T-cell (primary cell): ENCODE results near the gene METAP1. TPM values are rescaled to one million over a fixed set of nuclear protein-coding genes. Genes with fewer than 3 reads are reported as not detected.
"Not testable (repeated sequence)": the region's sequence is repeated elsewhere in the genome, so short reads cannot be mapped to it uniquely, and the experiment has no call there.

Experiments used
- ATAC-seq, 4 experiments: fragments of 200-7000 bp in 3 of 4; fragments of 150-1000 bp in 1 of 4; cut with Tn5 transposase; replicated peaks in 1 of 4; 1 replicate in 3 of 4; 2 replicates in 1 of 4; pipeline ENCODE4 v1.10.0; 2021; ENCODE audit warnings: moderate library complexity in 3 of 4, mild to moderate bottlenecking in 2 of 4, moderate number of reproducible peaks in 1 of 4
- CTCF ChIA-PET, 2 donors: fragments of 300-600 bp; sonication (Branson Sonifier 250); formaldehyde crosslinking; loops; one replicate each; lab custom pipeline; 2022; ENCODE audit warnings: antibody characterized with exemption in 2 of 2; lab: Charles Lee
- POLR2A ChIA-PET, 2 donors: fragments of 300-600 bp; sonication (Branson Sonifier 250); formaldehyde crosslinking; loops; one replicate each; lab custom pipeline; 2022; ENCODE audit warnings: antibody characterized with exemption in 2 of 2; lab: Charles Lee
- DNase-seq, 35 experiments: peaks; one replicate each; pipeline versions ENCODE4 v3.0.0 to v3.0.0-alpha.2; 2013 to 2023
- H3K27ac ChIP-seq: one replicate; pipeline ENCODE4 v1.5.1; 2013; ENCODE audit warnings: low read length
- H3K27me3 ChIP-seq, 2 experiments: replicated peaks in 1 of 2; 1 replicate in 1 of 2; 2 replicates in 1 of 2; pipeline versions ENCODE4 v1.6.1 to v1.7.0; 2013; ENCODE audit warnings: low read length in 1 of 2, mixed read lengths in 1 of 2; ENCODE audit not compliant: control insufficient read depth in 2 of 2, insufficient read depth in 2 of 2; ENCODE audit errors: extremely low read depth in 1 of 2
- H3K36me3 ChIP-seq, 2 donors: 1 replicate in 1 of 2; 2 replicates in 1 of 2; pipeline versions ENCODE4 v1.6.1 to v1.7.0; 2013; ENCODE audit warnings: low read length in 1 of 2; ENCODE audit not compliant: control insufficient read depth in 2 of 2, insufficient read depth in 1 of 2; ENCODE audit errors: extremely low read depth in 1 of 2
- H3K4me1 ChIP-seq, 2 experiments: 1 replicate in 1 of 2; 2 replicates in 1 of 2; pipeline versions ENCODE4 v1.6.1 to v1.7.0; 2013; ENCODE audit warnings: low read length in 2 of 2, mixed read lengths in 1 of 2; ENCODE audit not compliant: insufficient read depth in 2 of 2, control insufficient read depth in 1 of 2; ENCODE audit errors: extremely low read depth in 1 of 2
- H3K4me3 ChIP-seq, 2 donors: 1 replicate in 1 of 2; 2 replicates in 1 of 2; pipeline versions ENCODE4 v1.5.1 to v1.7.0; 2013; ENCODE audit warnings: mild to moderate bottlenecking in 2 of 2, low read length in 1 of 2, moderate library complexity in 1 of 2; ENCODE audit not compliant: control insufficient read depth in 1 of 2; ENCODE audit errors: extremely low read depth in 1 of 2
- H3K9me3 ChIP-seq: 2 replicates; pipeline ENCODE4 v1.7.0; 2013
- H3K27ac Mint-ChIP-seq, 2 donors: one replicate each; pipeline ENCODE4 v1.8.0; 2020 to 2021; ENCODE audit warnings: mild to moderate bottlenecking in 2 of 2, mixed read lengths in 2 of 2
- H3K27me3 Mint-ChIP-seq, 2 donors: one replicate each; pipeline ENCODE4 v1.8.0; 2021 to 2022; ENCODE audit warnings: mixed read lengths in 2 of 2
- H3K36me3 Mint-ChIP-seq: one replicate; pipeline ENCODE4 v1.8.0; 2021; ENCODE audit warnings: mixed read lengths
- H3K4me1 Mint-ChIP-seq, 3 donors: one replicate each; pipeline ENCODE4 v1.8.0; 2020 to 2022; ENCODE audit warnings: mixed read lengths in 3 of 3, mild to moderate bottlenecking in 1 of 3
- H3K4me3 Mint-ChIP-seq, 3 donors: one replicate each; pipeline ENCODE4 v1.8.0; 2020 to 2022; ENCODE audit warnings: mild to moderate bottlenecking in 3 of 3, mixed read lengths in 3 of 3, moderate library complexity in 3 of 3
- H3K9me3 Mint-ChIP-seq, 3 donors: one replicate each; pipeline ENCODE4 v1.8.0; 2020 to 2022; ENCODE audit warnings: mixed read lengths in 3 of 3
- WGBS: methylation state at CpG from one replicate; pipeline ENCODE4 v1.1.5; 2013; ENCODE audit warnings: missing lambda C conversion rate; ENCODE audit not compliant: insufficient coverage; 5-methylcytosine and 5-hydroxymethylcytosine counted together
- total RNA-seq, 35 experiments: library from RNA in 6 of 35; stranded (reverse) in 6 of 35; fragments of 120-200 nt in 1 of 35; gene quantifications; one replicate each; pipeline versions ENCODE4 v1.2.1 to v1.2.4 and lab custom pipeline; 2013 to 2026

METAP1 gene
- total RNA-seq, 5 donors from 2014 or later (not counting 1 experiment from before 2014, with no cell fraction given) = 32.9 to 39.8 (median 39.2) TPM

- Mint-ChIP-seq H3K27me3 (no peaks in the 10 kb centered on the region), H3K4me1 (peaks cover 5 to 13% (median 6%) of the 10 kb centered on the region in 3 donors), H3K4me3 (no peak overlapping the region), H3K9me3 (no peaks in the 10 kb centered on the region), H3K27ac (no peak overlapping the region), H3K36me3 (peaks cover 47% of the 10 kb centered on the region)
- H3K27me3 ChIP-seq = no peaks in the 10 kb centered on the region
- H3K4me1 ChIP-seq = no peaks in the 10 kb centered on the region
- H3K9me3 ChIP-seq = no peaks in the 10 kb centered on the region
- no peak overlapping the region for H3K27ac ChIP-seq
- CTCF ChIA-PET = interaction anchor here in 1 of 2 donors (0.8 kb wide), 1 partner anchor 22 kb away, joined by 4 read pairs; no protein-coding TSS in a partner anchor
- peaks cover 13 to 96% of the 10 kb centered on the region in 2 donors for H3K36me3 ChIP-seq
- ATAC-seq (no peak), DNase-seq (no peak)
- no peak overlapping the region for H3K4me3 ChIP-seq
- POLR2A ChIA-PET = interaction anchor here in 1 of 2 donors (0.8 kb wide), 1 partner anchor 1913 kb away, joined by 4 read pairs; no protein-coding TSS in a partner anchor
- 100% methylated on average over 2 of the region's 5 CpGs for WGBS
Measured at GRCh38 chr4:99078336-99078735, 82.8 kb downstream of the METAP1 start.

GRCh38 chr4:99078931-99079624, 83.6 kb downstream of the METAP1 start:
- no peaks in the 10 kb centered on the region for H3K27me3 ChIP-seq
- no CpG with 5 or more reads among the region's 5 CpGs for WGBS
- Mint-ChIP-seq H3K27ac (peak overlapping the region in 1 of 2 donors; percentile 47), H3K4me1 (peaks cover 5 to 13% (median 7%) of the 10 kb centered on the region in 3 donors), H3K9me3 (no peaks in the 10 kb centered on the region), H3K36me3 (peaks cover 44% of the 10 kb centered on the region), H3K27me3 (no peaks in the 10 kb centered on the region), H3K4me3 (no peak overlapping the region)
- no peaks in the 10 kb centered on the region for H3K4me1 ChIP-seq
- no peak for ATAC-seq
- POLR2A ChIA-PET = interaction anchor here in 1 of 2 donors (0.5 kb wide), 1 partner anchor 231 kb away, joined by 4 read pairs; no protein-coding TSS in a partner anchor
- H3K36me3 ChIP-seq = peaks cover 13 to 95% of the 10 kb centered on the region in 2 donors
- CTCF ChIA-PET = no interaction called here
- DNase-seq = no peak
- no peak overlapping the region for H3K27ac ChIP-seq
- H3K9me3 ChIP-seq = no peaks in the 10 kb centered on the region
- no peak overlapping the region for H3K4me3 ChIP-seq

GRCh38 chr4:99079625-99080295, 84.2 kb downstream of the METAP1 start:
- H3K27ac Mint-ChIP-seq = no peak overlapping the region
- ChIA-PET CTCF (no interaction called here), POLR2A (interaction anchor here in 1 of 2 donors (0.5 kb wide), 1 partner anchor 232 kb away, joined by 4 read pairs; no protein-coding TSS in a partner anchor)
- DNase-seq (no peak), ATAC-seq (no peak)
- no peaks in the 10 kb centered on the region for H3K27me3 Mint-ChIP-seq
- no peaks in the 10 kb centered on the region for H3K4me1 ChIP-seq
- H3K36me3 Mint-ChIP-seq = peaks cover 41% of the 10 kb centered on the region
- H3K4me3 ChIP-seq = no peak overlapping the region
- H3K4me1 Mint-ChIP-seq = peaks cover 8 to 16% (median 10%) of the 10 kb centered on the region in 3 donors
- H3K4me3 Mint-ChIP-seq = no peak overlapping the region
- peaks cover 13 to 95% of the 10 kb centered on the region in 2 donors for H3K36me3 ChIP-seq
- H3K27ac ChIP-seq = no peak overlapping the region
- no CpG with 5 or more reads among the region's 5 CpGs for WGBS
- no peaks in the 10 kb centered on the region for H3K9me3 Mint-ChIP-seq
- H3K9me3 ChIP-seq = no peaks in the 10 kb centered on the region
- no peaks in the 10 kb centered on the region for H3K27me3 ChIP-seq

GRCh38 chr4:99080869-99081268, 85.3 kb downstream of the METAP1 start:
- CTCF ChIA-PET = interaction anchor here in 1 of 2 donors (0.6 kb wide), 1 partner anchor 937 kb away, joined by 3 read pairs; no protein-coding TSS in a partner anchor
- H3K27ac Mint-ChIP-seq, H3K4me3 ChIP-seq, H3K4me1 ChIP-seq, H3K4me3 Mint-ChIP-seq, POLR2A ChIA-PET, ATAC-seq, H3K9me3 Mint-ChIP-seq, H3K27ac ChIP-seq, H3K27me3 Mint-ChIP-seq, DNase-seq, H3K27me3 ChIP-seq, H3K9me3 ChIP-seq: not testable (repeated sequence)
- WGBS = 60% methylated on average over 1 of the region's 6 CpGs
- Mint-ChIP-seq H3K36me3 (peaks cover 45% of the 10 kb centered on the region), H3K4me1 (peaks cover 18 to 26% (median 19%) of the 10 kb centered on the region in 3 donors)
- peaks cover 13 to 93% of the 10 kb centered on the region in 2 donors for H3K36me3 ChIP-seq

GRCh38 chr4:99082192-99082591, 86.7 kb downstream of the METAP1 start:
- Mint-ChIP-seq H3K36me3 (peaks cover 44% of the 10 kb centered on the region), H3K27me3 (no peaks in the 10 kb centered on the region), H3K4me3 (no peak overlapping the region), H3K9me3 (no peaks in the 10 kb centered on the region), H3K4me1 (peaks cover 27 to 37% (median 28%) of the 10 kb centered on the region in 3 donors), H3K27ac (no peak overlapping the region)
- Histone ChIP-seq H3K36me3 (peaks cover 5 to 80% of the 10 kb centered on the region in 2 donors), H3K27ac (no peak overlapping the region), H3K9me3 (no peaks in the 10 kb centered on the region), H3K4me1 (peaks cover 0 to 14% of the 10 kb centered on the region in 2 experiments), H3K4me3 (no peak overlapping the region), H3K27me3 (no peaks in the 10 kb centered on the region)
- ATAC-seq = no peak
- DNase-seq = no peak
- ChIA-PET CTCF (no interaction called here), POLR2A (no interaction called here)
- WGBS = 100% methylated on average over 3 of the region's 5 CpGs

- POLR2A ChIA-PET = no interaction called here
- Histone ChIP-seq H3K27ac (no peak overlapping the region), H3K4me3 (no peak overlapping the region), H3K9me3 (no peaks in the 10 kb centered on the region), H3K27me3 (no peaks in the 10 kb centered on the region), H3K36me3 (peaks cover 5 to 56% of the 10 kb centered on the region in 2 donors), H3K4me1 (peaks cover 9 to 24% of the 10 kb centered on the region in 2 experiments)
- ATAC-seq (no peak), DNase-seq (no peak)
- no peaks in the 10 kb centered on the region for H3K9me3 Mint-ChIP-seq
- CTCF ChIA-PET = no interaction called here
- peaks cover 46 to 54% (median 47%) of the 10 kb centered on the region in 3 donors for H3K4me1 Mint-ChIP-seq
- H3K27ac Mint-ChIP-seq = no peak overlapping the region
- H3K36me3 Mint-ChIP-seq = peaks cover 36% of the 10 kb centered on the region
- no peaks in the 10 kb centered on the region for H3K27me3 Mint-ChIP-seq
- H3K4me3 Mint-ChIP-seq = no peak overlapping the region
- no CpG with 5 or more reads among the region's 2 CpGs for WGBS
Measured at GRCh38 chr4:99084595-99084994, 89.1 kb downstream of the METAP1 start.
